Mammary epithelial cell (primary cell): ENCODE data around the gene SORCS2.

Experiments used
- CTCF ChIP-seq, 2 donors: IDR thresholded peaks in 1 of 2; conservative IDR thresholded peaks in 1 of 2; 2 replicates each; pipeline ENCODE4 v1.5.1; 2011 to 2012; ENCODE audit warnings: inconsistent platforms in 2 of 2, low read length in 2 of 2, mild to moderate bottlenecking in 2 of 2, control low read depth in 1 of 2, low read depth in 1 of 2; ENCODE audit not compliant: insufficient read depth in 1 of 2; ENCODE audit errors: extremely low read depth in 1 of 2
- EZH2 ChIP-seq: IDR thresholded peaks from 2 replicates; pipeline ENCODE4 v1.6.1; 2012; ENCODE audit warnings: low read length, inconsistent platforms, borderline replicate concordance

DNA sequence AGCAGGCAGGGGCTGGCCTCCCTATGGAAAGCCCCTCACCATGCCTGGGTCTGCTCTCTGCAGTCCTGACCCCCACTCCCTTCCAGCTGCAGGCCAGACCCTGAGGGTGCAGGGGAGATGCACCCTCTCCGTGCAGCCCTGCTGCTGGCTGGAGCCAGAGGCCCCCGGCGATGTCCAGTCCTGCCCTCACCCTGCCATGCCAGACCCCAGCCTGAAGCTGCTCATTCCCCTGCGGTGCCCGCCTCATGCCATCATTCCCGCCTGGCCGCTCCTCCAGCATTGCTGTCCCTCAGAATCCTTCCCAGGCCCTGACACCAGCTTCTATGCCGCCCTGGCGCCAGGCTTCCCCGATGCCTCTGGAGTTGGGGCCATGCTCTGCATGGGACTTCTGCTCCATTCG lies 72.4 kb downstream of the SORCS2 start:
- TF ChIP-seq CTCF (conservative IDR thresholded peaks at IDR 0.05 in 1 of 2, IDR thresholded peaks at IDR 0.05 in 1 of 2; ENCODE audit: extremely low read depth in 1 of 2, insufficient read depth in 1 of 2, low read depth in 1 of 2, low read length in 2 of 2) = no peak
- TF ChIP-seq EZH2 = no peak
